GM12891 (cell line): ENCODE data around the gene GABBR2.

Experiments used
- POLR2AphosphoS5 ChIP-seq: IDR thresholded peaks from 2 replicates; pipeline ENCODE4 v1.6.1; 2011; ENCODE audit warnings: low read depth, low read length, control low read depth
- TAF1 ChIP-seq: IDR thresholded peaks from 2 replicates; pipeline ENCODE4 v1.6.1; 2011; ENCODE audit warnings: low read depth, low read length, control low read depth

GRCh38 chr9:98248737-98249474 lies 459.8 kb downstream of the GABBR2 start:
- TF ChIP-seq TAF1 (no peak), POLR2AphosphoS5 (no peak)
